ENCODE measurements around the gene ANKRD11.

DNA sequence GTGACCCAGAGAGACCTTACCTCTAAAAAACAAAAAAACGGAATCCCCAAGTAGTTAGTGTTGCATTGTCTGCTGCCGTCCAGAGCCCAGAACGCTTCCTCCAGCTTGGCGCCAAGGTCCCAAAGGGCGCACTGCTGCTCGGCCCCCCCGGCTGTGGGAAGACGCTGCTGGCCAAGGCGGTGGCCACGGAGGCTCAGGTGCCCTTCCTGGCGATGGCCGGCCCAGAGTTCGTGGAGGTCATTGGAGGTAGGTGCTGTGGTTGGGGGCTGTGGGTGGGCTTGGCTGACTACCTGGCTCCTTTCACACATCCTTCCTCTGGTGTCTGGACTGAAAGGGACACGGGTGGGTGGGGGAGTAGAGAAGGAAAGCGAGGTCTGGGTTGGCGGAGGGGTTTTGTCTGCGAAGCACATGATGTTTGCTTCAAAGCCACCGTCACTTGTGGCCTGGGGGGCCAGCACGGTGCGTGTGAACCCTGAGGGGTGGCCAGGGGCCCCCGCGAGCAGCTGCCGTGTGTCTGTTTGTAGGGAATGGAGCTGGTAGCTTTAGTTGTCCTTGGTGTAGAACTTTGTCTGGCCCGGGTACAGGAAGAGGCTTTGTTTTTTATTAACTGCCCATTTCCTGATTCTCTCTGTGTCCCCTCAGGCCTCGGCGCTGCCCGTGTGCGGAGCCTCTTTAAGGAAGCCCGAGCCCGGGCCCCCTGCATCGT lies 41.6 kb upstream of the ANKRD11 start:
- TF ChIP-seq, protein P1, sequence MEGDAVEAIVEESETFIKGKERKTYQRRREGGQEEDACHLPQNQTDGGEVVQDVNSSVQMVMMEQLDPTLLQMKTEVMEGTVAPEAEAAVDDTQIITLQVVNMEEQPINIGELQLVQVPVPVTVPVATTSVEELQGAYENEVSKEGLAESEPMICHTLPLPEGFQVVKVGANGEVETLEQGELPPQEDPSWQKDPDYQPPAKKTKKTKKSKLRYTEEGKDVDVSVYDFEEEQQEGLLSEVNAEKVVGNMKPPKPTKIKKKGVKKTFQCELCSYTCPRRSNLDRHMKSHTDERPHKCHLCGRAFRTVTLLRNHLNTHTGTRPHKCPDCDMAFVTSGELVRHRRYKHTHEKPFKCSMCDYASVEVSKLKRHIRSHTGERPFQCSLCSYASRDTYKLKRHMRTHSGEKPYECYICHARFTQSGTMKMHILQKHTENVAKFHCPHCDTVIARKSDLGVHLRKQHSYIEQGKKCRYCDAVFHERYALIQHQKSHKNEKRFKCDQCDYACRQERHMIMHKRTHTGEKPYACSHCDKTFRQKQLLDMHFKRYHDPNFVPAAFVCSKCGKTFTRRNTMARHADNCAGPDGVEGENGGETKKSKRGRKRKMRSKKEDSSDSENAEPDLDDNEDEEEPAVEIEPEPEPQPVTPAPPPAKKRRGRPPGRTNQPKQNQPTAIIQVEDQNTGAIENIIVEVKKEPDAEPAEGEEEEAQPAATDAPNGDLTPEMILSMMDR (IDR thresholded peaks at IDR 0.05; ENCODE audit: poor library complexity, severe bottlenecking) = no peak
- no peak for TF ChIP-seq SMC3 (conservative IDR thresholded peaks at IDR 0.05; ENCODE audit: poor library complexity)
- no peak for TF ChIP-seq POLR2AphosphoS5 (IDR thresholded peaks at IDR 0.05)
